PC-3 (cell line): Measurements from ENCODE around the gene ENTR1. TPM values are rescaled to one million over a fixed set of nuclear protein-coding genes. Genes with fewer than 3 reads are reported as not detected.

Experiments
- ATAC-seq: fragments of 200-7000 bp; cut with Tn5 transposase; 2 replicates; pipeline ENCODE4 v1.9.1; 2020; ENCODE audit warnings: mild to moderate bottlenecking, moderate library complexity
- BruUV-seq: library from RNA; stranded (reverse); fragments of 400-500 nt; replicated peaks from 2 replicates; lab custom pipeline; 2021; lab: Mats Ljungman, UMichigan
- CTCF ChIA-PET: fragments of 300-600 bp; sonication (Branson Sonifier 250); formaldehyde crosslinking; loops from one replicate; lab custom pipeline; 2022; ENCODE audit warnings: antibody characterized with exemption; lab: Charles Lee
- POLR2A ChIA-PET: fragments of 300-600 bp; sonication (Branson Sonifier 250); formaldehyde crosslinking; loops from one replicate; lab custom pipeline; 2022; ENCODE audit warnings: antibody characterized with exemption; ENCODE audit not compliant: unreplicated experiment; lab: Charles Lee
- DNase-seq: peaks from one replicate; pipeline ENCODE4 v3.0.0-alpha.2; 2015
- H2AFZ ChIP-seq: fragments of 300-600 bp; sonication (generic); 2 replicates; pipeline ENCODE4 v1.6.0; 2016; ENCODE audit warnings: antibody characterized with exemption, low read length
- H3F3A ChIP-seq: fragments of 300-600 bp; sonication (generic); one replicate; pipeline ENCODE4 v1.6.0; 2017; ENCODE audit warnings: antibody characterized with exemption, low read length, control low read depth, mild to moderate bottlenecking; ENCODE audit not compliant: unreplicated experiment
- H3K27ac ChIP-seq: fragments of 300-600 bp; sonication (generic); 2 replicates; pipeline ENCODE4 v1.5.1; 2016; ENCODE audit warnings: mild to moderate bottlenecking, low read length
- H3K27me3 ChIP-seq: fragments of 300-600 bp; sonication (generic); 2 replicates; pipeline ENCODE4 v1.6.1; 2016; ENCODE audit warnings: low read length, mixed read lengths
- H3K36me3 ChIP-seq: fragments of 300-600 bp; sonication (generic); 2 replicates; pipeline ENCODE4 v1.6.1; 2016; ENCODE audit warnings: low read depth, mixed run types, low read length, mixed read lengths
- H3K4me1 ChIP-seq: fragments of 300-600 bp; sonication (generic); 2 replicates; pipeline ENCODE4 v1.5.1; 2016; ENCODE audit warnings: low read length; ENCODE audit not compliant: insufficient read depth
- H3K4me2 ChIP-seq: fragments of 300-600 bp; sonication (generic); 2 replicates; pipeline ENCODE4 v1.6.0; 2016; ENCODE audit warnings: low read length
- H3K4me3 ChIP-seq: fragments of 300-600 bp; sonication (generic); 2 replicates; pipeline ENCODE4 v1.5.1; 2016; ENCODE audit warnings: mild to moderate bottlenecking, low read length, mixed read lengths
- H3K79me2 ChIP-seq: fragments of 300-600 bp; sonication (generic); 2 replicates; pipeline ENCODE4 v1.6.1; 2017; ENCODE audit warnings: low read length, mixed read lengths
- H3K9ac ChIP-seq: fragments of 300-600 bp; sonication (generic); 2 replicates; pipeline ENCODE4 v1.6.0; 2016; ENCODE audit warnings: mild to moderate bottlenecking, low read length
- H3K9me2 ChIP-seq: fragments of 300-600 bp; sonication (generic); replicated peaks from 2 replicates; pipeline ENCODE4 v1.6.1; 2016; ENCODE audit warnings: mixed run types, low read length, mixed read lengths
- H3K9me3 ChIP-seq: fragments of 300-600 bp; sonication (generic); 2 replicates; pipeline ENCODE4 v1.6.1; 2016; ENCODE audit warnings: low read length, mixed read lengths
- H4K20me1 ChIP-seq: fragments of 300-600 bp; sonication (generic); 2 replicates; pipeline ENCODE4 v1.6.1; 2016; ENCODE audit warnings: low read length, mixed read lengths
- EZH2 ChIP-seq: fragments of 300-600 bp; sonication (generic); IDR thresholded peaks from one replicate; pipeline ENCODE4 v1.6.1; 2017; ENCODE audit warnings: antibody characterized with exemption, mild to moderate bottlenecking, low read length; ENCODE audit not compliant: unreplicated experiment
- EZH2phosphoT487 ChIP-seq: fragments of 300-600 bp; sonication (generic); IDR thresholded peaks from 2 replicates; pipeline ENCODE4 v1.6.1; 2018; ENCODE audit warnings: mild to moderate bottlenecking, antibody characterized with exemption, low read length, borderline replicate concordance
- intact Hi-C: fragments of 100-400 bp; cut with micrococcal nuclease; formaldehyde crosslinking; loops from 2 replicates; pipeline ENCODE4 v1.9.0; 2023
- total RNA-seq: library from RNA; depleted of rRNA; stranded (reverse); fragments of >200 nt; gene quantifications from 2 replicates; pipeline ENCODE4 v1.2.3, GENCODE V29; 2014
- TF ChIP-seq, protein P1 (sequence below): fragments of 300-600 bp; sonication (generic); conservative IDR thresholded peaks from 2 replicates; pipeline ENCODE4 v1.5.1; 2017; ENCODE audit warnings: antibody characterized with exemption, low read depth, mild to moderate bottlenecking, low read length

The ENTR1 gene
- total RNA-seq, 1 experiment from 2014 or later = 32.3 TPM

DNA sequence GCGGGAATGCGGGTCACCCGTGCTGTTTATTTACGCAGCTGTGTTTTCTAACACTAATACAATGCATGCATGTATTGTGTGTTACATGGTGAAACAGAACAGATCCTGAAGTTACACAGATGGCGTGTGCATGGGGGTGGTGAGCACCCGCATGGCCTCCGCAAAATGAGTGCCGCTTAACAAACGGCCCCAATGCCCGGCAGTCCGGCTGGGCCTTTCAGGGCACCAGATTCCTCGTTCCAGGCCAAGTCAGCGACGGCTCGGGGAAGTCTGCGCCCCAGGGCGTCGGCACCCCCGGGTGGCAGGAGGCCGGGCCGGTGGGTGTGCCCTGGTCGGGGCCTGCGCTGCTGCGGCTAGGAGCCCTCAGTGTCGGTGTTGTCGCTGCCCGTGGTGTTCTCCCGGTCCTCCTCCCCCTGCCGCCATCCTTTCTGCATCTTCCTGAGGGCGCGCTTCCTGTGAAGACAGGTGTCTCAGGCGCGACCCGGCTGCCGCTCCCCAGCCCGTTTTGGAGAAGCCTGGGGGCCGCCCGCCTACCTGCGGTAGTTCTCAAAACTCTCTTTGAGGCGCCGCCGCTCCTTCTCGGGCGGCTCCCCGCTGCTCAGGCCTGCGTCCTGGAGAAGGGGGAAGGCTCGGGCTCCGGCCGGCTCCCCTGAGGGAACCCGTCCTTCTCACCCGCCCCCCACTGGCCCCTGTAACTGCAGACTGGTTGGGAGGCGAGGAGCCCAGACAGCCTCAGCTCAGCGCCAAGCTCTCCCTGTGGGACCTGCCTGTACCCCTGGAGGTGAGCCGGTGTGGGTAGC lies 46.3 kb downstream of the ENTR1 start:
- ChIA-PET POLR2A (interaction anchor here (0.6 kb wide), 1 partner anchor 18 kb away, joined by 3 read pairs; no protein-coding TSS in a partner anchor), CTCF (interaction anchor here (0.6 kb wide), 1 partner anchor 121 kb away, joined by 3 read pairs; no protein-coding TSS in a partner anchor)
- H3K9ac ChIP-seq = no peak overlapping the region
- no peaks in the 10 kb centered on the region for H3K79me2 ChIP-seq
- TSS peak; percentile 51 for BruUV-seq
- no peaks in the 10 kb centered on the region for H3K9me3 ChIP-seq
- H4K20me1 ChIP-seq = no peaks in the 10 kb centered on the region
- H2AFZ ChIP-seq = no peak overlapping the region
- H3K4me3 ChIP-seq = peak overlapping the region; percentile 71; the same call in 1 of the 2 replicates
- no peaks in the 10 kb centered on the region for H3K36me3 ChIP-seq
- TF ChIP-seq EZH2phosphoT487 = no peak
- no peak for TF ChIP-seq EZH2
- TF ChIP-seq, protein P1, sequence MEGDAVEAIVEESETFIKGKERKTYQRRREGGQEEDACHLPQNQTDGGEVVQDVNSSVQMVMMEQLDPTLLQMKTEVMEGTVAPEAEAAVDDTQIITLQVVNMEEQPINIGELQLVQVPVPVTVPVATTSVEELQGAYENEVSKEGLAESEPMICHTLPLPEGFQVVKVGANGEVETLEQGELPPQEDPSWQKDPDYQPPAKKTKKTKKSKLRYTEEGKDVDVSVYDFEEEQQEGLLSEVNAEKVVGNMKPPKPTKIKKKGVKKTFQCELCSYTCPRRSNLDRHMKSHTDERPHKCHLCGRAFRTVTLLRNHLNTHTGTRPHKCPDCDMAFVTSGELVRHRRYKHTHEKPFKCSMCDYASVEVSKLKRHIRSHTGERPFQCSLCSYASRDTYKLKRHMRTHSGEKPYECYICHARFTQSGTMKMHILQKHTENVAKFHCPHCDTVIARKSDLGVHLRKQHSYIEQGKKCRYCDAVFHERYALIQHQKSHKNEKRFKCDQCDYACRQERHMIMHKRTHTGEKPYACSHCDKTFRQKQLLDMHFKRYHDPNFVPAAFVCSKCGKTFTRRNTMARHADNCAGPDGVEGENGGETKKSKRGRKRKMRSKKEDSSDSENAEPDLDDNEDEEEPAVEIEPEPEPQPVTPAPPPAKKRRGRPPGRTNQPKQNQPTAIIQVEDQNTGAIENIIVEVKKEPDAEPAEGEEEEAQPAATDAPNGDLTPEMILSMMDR = no peak
- ATAC-seq = no peak
- DNase-seq = no peak
- H3K9me2 ChIP-seq = no peaks in the 10 kb centered on the region
- H3F3A ChIP-seq = no peaks in the 10 kb centered on the region
- intact Hi-C loops = loop anchor here (2.0 kb wide), 1 partner anchor 19 kb away; no protein-coding TSS in a partner anchor
- H3K27me3 ChIP-seq = no peaks in the 10 kb centered on the region
- H3K4me1 ChIP-seq = peaks cover 9% of the 10 kb centered on the region; the same call in 1 of the 2 replicates
- H3K4me2 ChIP-seq = peak overlapping the region; percentile 50
- no peak overlapping the region for H3K27ac ChIP-seq

DNA sequence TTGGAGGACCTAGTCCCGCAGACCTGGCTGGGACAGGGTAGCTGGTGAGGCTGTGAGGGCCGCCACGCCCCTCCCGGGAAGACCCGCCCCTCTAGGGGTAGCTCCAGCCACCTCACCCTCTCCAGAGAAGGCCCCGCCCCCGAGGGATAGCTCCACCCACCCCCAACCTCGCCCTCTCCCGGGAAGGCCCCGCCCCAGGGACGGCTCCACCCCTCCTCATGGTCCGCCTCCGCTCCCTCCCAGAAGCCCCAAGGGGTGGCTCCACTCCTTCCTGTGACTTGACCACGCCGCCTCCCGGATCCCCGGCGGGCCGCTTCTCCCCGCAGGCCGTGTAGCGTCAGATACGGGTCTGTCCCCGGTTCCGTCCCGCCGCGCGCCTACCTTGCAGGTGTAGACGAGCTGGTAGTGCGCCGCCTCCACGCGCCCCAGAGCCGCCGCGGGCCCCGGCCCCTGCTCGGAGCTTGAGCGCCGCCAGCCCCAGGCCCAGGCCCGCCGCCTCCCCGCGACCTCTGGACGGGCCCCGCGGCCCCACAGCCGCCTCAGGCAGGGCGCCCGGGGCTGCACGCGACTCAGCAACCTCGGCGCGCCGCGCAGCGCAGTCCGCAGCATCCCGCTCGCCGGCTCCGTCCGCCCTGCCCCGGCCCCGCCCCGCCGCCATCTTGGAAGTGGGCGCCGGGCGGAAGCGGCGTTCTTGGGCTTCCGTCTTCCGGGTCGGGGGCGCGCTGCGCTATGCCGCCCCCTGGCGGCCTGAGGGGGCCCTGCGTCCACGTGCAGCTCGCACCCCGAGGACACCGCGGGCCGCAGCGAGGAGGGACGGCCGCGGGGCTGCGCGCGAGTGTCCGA lies 47.1 kb downstream of the ENTR1 start, which contains the start of gene DNLZ:
TSS of gene DNLZ (minus strand) at position 639 of the 843 bp plus-strand sequence. CDS start at position 609, 30 bp downstream.
- ATAC-seq = peak; percentile 90
- peak within 1 kb of the TSS; percentile 42; the same call in 1 of the 2 replicates for H2AFZ ChIP-seq
- H3K4me2 ChIP-seq = peak within 1 kb of the TSS; percentile 80
- no peaks in the 10 kb centered on the region for H3K9me3 ChIP-seq
- no peaks in the 10 kb centered on the region for H3K79me2 ChIP-seq
- BruUV-seq = no TSS peak
- TF ChIP-seq, protein P1 = peak; percentile 74
- no peak for TF ChIP-seq EZH2
- intact Hi-C loops = loop anchor here (2.0 kb wide), 1 partner anchor 19 kb away; no protein-coding TSS in a partner anchor
- no peaks in the 10 kb centered on the region for H4K20me1 ChIP-seq
- H3F3A ChIP-seq = no peaks in the 10 kb centered on the region
- ChIA-PET POLR2A (interaction anchor here (0.5 to 0.9 kb wide), 10 partner anchors 8 to 402 kb away, joined by 3 to 7 read pairs (median 3); no protein-coding TSS in a partner anchor), CTCF (interaction anchor here (0.6 to 1.0 kb wide), 3 partner anchors 17 to 135 kb away, joined by 3 to 13 read pairs (median 3); no protein-coding TSS in a partner anchor)
- H3K9me2 ChIP-seq = no peaks in the 10 kb centered on the region
- H3K4me1 ChIP-seq = peaks cover 9% of the 10 kb centered on the region; the same call in 1 of the 2 replicates
- DNase-seq = peak; percentile 88
- no peaks in the 10 kb centered on the region for H3K36me3 ChIP-seq
- H3K9ac ChIP-seq = peak within 1 kb of the TSS; percentile 91
- H3K27me3 ChIP-seq = no peaks in the 10 kb centered on the region
- peak within 1 kb of the TSS; percentile 75 for H3K27ac ChIP-seq
- H3K4me3 ChIP-seq = peak within 1 kb of the TSS; percentile 71
